HG02852 (cell line): Measurements from ENCODE around the gene GRAMD4.

Experiments
- ATAC-seq: cut with Tn5 transposase; IDR thresholded peaks from one replicate; pipeline ENCODE4 v1.9.1; 2021; ENCODE audit warnings: mild to moderate bottlenecking, moderate library complexity; ENCODE audit not compliant: unreplicated experiment

The GRAMD4 gene

GRCh38 chr22:46596032-46596441 lies 24.1 kb upstream of the GRAMD4 start:
- no peak for ATAC-seq

GRCh38 chr22:46596819-46597218 lies 23.4 kb upstream of the GRAMD4 start:
- no peak for ATAC-seq

DNA sequence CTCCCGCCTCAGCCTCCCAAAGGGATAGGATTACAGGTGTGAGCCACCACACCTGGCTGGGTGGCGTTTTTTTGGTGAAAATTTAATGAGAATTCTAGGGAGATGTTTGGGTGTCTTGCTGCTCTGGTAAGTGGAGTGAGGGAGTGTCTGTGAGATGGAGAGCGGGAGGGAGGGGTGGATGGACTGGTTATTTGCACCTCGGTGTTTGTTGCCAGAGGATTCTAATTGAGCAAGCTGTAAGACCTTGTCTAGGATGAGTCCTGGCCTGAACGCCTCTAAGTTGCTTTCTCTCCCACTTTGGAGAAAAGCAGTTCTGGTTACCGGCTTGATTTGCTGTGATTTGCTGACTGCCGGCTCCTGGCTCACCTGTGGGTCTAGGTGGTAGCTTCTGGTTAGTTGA lies 22.0 kb upstream of the GRAMD4 start:
- ATAC-seq, result no peak

- ATAC-seq, result no peak
Observed at GRCh38 chr22:46598737-46599424, 21.3 kb upstream of the GRAMD4 start.

- no peak for ATAC-seq
Observed at GRCh38 chr22:46600273-46600796, 19.9 kb upstream of the GRAMD4 start.

- ATAC-seq, result no peak
Observed at GRCh38 chr22:46602025-46602424, 18.2 kb upstream of the GRAMD4 start.

DNA sequence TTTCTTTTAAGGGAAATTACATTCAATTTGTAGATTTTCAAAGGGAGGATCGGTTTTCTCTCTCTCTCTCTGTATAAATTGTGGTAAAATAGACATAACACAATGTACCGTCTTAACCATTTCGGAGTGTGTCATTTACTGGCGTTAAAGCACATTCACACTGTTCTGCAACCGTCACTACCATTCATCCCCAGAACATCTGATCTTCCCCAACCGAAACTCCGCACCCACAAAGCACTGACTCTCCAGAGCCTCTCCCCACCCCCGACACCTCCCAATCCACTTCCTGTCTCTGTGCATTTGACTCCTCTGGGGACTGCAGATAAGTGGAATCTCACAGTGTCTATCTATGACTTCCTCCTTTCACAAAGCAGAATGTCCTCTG lies 15.9 kb upstream of the GRAMD4 start:
- no peak for ATAC-seq

DNA sequence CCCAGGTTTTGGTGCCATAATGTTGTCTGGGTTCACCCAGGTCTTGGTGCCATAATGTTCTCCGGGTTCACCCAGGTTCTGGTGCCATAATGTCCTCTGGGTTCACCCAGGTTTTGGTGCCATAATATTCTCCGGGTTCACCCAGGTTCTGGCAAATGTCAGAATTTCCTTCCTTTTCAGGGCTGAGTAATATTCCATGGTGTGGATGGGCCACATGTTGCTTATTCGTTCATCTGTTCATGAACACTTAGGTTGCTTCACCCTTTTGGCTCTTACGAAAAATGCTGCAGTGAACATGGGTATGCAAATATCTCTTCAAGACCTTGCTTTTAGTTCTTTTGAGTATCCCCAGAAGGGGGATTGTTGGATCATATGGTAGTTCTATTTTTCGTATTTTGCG lies 15.1 kb upstream of the GRAMD4 start:
- no peak for ATAC-seq

- no peak for ATAC-seq
Observed at GRCh38 chr22:46606886-46607285, 13.3 kb upstream of the GRAMD4 start.

DNA sequence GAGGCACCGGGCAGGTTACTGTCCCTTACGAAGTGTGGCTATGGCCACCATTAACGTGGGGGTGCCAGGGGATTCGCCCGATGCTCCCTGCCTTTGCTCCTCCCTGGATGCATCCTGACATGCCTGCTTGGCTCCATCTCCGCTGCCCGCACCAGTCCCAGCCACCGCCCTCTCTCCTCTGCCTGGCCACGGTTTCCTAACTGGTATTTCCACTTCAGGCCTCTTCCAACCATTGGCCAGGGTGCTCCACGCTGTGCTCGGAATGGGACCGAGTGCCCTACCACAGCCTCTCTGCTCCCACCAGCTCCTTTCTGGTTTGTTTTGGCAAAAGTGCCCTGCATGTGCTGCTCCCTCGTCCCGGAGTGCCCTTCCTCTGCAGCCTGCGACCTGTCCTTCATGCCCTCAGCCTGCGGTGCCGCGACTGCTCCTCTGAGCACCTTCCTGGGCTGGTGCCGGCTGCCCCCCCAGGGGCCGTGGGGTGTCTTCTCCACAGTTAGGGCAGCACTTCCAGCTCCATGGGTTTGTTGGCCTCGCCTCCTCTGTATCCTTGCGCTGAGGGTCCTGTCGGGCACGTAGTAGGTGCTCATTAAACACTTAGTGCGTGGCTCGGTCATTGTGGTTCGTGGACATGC lies 12.6 kb upstream of the GRAMD4 start:
- ATAC-seq, result no peak

- no peak for ATAC-seq
Observed at GRCh38 chr22:46609175-46609690, 11.0 kb upstream of the GRAMD4 start.

DNA sequence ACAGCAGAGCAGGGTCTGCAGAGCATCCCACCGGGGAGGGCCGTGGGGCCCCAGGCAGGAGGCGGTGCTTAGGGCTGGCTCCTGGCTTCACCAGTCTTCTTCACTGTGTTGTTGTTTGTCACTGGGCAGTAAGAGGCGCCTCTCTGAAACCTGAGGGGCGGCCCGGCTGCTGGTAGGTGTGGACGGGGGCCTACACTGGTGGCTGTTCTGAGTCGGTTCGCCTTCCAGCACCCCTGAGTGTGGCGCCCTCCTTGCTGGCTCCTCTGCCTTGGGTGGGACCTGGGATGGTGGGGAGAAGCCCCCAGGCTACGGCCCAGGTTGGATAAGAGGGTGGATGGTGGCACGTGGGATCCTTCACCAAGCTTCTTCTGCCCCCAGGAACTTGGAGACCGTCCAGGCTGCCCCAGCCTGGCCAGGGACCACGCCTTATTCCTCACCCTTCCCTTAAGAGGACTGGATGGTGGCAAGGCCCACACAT lies 10.4 kb upstream of the GRAMD4 start:
- ATAC-seq, result no peak

DNA sequence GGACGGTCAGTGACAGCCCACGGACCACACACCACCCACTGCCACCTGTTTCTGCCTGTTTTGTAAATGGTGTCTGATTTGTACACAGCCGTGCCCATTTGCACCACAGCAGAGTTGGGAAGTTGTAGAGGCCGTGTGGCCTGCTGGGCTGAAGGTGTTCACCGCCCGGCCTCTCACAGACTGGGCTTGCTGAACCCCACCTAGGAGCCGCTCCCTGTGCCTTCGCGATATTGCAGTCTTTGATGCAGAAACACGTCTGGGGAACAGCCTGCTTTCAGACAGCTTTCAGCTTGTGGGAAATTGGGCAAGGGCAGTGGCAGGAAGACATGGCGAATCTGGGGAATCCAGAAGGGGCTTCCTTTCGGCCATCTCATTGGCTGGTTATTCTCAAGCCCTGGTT lies 9.8 kb upstream of the GRAMD4 start:
- no peak for ATAC-seq

- no peak for ATAC-seq
Observed at GRCh38 chr22:46611189-46611588, 9.0 kb upstream of the GRAMD4 start.

DNA sequence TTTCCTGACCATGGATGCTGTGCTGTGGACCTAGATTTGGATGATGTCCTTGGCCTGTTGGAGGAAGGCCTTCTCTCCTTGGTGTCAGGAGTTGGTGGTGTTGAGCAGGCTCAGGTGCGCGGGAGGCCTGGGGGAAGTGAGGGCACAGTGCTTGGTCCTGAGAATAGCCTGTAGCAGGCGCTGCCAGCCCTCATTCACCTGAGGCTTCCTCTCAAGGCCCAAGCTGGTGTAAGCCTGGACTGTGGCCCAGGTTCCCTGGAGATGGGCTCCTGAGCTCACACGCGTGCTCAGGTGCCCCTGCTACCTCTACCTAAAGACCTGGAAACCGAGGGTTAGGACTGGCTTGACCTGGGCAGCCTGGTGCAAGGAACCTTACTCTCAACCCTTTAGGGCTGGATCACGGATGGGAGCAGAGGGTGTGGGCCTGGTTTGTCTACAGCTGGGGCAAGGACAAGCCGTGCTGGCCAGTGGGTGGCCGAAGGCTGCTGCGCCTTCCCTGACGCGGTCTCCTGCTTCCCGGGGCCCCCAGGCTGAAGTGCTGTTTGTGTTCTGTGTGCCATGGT lies 7.8 kb upstream of the GRAMD4 start:
- ATAC-seq, result no peak

GRCh38 chr22:46612904-46613605 lies 7.1 kb upstream of the GRAMD4 start:
- ATAC-seq, result no peak

DNA sequence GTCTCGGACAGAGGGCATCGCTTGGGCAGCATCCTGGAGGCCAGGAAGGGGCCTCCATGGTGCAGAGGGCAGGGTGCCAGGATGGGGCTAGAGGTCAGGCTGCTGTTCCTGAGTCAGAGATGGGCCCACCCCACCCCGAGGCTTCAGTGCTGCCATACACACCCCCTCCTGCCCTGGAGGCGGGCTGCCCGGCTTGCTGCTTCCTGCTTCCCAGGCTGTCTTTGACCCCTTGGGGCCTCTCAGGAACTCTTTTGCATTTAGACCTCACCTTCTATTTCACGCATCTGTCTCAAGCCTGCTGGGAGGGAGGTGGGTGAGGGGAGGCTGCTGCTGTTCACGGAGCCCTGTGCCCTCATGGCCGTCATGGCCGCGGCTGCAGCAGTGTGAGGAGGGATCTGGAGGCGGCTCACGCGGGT lies 6.6 kb upstream of the GRAMD4 start:
- ATAC-seq, result no peak

GRCh38 chr22:46614025-46614931 lies 5.9 kb upstream of the GRAMD4 start:
- no peak for ATAC-seq

- ATAC-seq, result no peak
Observed at GRCh38 chr22:46617207-46617985, 2.8 kb upstream of the GRAMD4 start.
